Right lung (tissue), 5 donors: ENCODE measurements around the gene C16orf96. TPM values are rescaled to one million over a fixed set of nuclear protein-coding genes. Genes with fewer than 3 reads are reported as not detected.
"Not testable (repeated sequence)": the region's sequence is repeated elsewhere in the genome, so short reads cannot be mapped to it uniquely, and the experiment has no call there.

ENCODE experiments used
- DNase-seq, 2 donors: peaks; one replicate each; pipeline ENCODE4 v3.0.0-alpha.2; 2013
- polyA plus RNA-seq, 5 donors: library from polyadenylated mRNA; unstranded; fragments of 120-200 nt; gene quantifications; one replicate each; pipeline versions ENCODE4 v1.2.1 to v1.2.3, GENCODE V29; 2013; ENCODE audit warnings: inconsistent platforms in 1 of 5, low replicate concordance in 1 of 5; ENCODE audit not compliant: insufficient read length in 5 of 5, insufficient read depth in 1 of 5

Gene C16orf96
- polyA plus RNA-seq, 5 donors = 0.27 to 0.54 (median 0.33) TPM

DNA sequence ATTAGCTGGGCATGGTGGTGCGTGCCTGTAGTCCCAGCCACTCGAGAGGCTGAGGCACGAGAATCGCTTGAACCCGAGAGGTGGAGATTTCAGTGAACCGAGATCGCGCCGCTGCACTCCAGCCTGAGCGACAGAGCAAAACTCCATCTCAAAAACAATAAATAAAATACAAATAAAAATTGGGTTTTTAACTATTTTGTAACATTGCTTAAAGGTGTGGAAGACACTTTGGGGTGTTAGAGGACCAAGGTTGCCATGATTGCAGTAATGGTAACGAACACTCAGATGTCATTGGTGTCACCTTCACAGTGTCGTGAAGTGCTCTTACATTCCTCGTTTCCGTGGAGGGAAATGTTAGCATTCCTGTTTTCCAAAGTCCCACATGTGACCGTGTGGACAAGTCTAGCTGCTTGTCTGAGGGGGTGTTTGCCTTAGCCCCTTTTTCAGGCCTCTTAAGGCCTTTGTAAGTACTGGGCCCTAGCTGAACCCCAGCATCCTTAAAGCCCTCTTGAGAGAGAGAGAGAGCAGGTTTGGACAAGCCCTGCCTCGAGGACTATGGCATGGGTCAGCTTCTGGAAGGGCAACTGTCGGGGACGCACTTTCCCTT is 8.6 kb downstream of the C16orf96 start:
- DNase-seq = peak; percentile 28 to 29

DNA sequence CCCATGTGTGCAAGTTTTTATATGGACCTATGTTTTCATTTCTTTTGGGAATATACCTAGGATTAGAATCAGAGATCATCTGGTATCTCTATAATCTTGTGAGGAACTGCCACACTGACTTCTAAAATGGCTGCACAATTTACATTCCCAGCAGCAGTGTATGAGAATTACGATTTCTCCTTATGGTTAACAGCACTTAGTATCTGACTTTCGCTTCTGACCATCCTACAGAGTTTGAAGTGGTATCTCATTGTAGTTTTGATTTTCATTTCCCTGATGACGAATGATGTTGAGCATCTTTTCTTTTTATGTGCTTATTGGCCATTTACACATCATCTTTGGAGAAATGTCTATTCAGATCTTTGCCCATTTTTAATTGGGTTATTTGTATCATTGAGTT is 10.0 kb downstream of the C16orf96 start:
- DNase-seq = no peak

DNA sequence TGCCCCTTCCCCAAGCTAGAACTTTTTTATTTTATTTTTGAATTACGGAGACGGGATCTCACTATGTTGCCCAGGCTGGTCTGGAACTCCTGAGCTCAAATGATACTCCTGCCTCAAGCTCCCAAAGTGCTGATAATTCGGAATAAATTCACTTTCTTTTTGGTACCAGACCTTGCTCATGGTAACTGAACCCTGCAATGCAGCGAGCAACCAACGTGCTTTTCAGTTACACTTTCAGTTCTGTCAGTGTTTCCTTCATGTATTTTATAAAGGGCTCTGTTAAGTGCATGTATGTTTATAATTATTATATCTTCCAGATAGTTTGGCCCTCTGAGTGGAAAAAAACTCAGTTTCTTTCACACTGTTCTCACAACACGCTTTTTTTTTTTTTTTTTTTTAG is 13.9 kb downstream of the C16orf96 start:
- DNase-seq = no peak

DNA sequence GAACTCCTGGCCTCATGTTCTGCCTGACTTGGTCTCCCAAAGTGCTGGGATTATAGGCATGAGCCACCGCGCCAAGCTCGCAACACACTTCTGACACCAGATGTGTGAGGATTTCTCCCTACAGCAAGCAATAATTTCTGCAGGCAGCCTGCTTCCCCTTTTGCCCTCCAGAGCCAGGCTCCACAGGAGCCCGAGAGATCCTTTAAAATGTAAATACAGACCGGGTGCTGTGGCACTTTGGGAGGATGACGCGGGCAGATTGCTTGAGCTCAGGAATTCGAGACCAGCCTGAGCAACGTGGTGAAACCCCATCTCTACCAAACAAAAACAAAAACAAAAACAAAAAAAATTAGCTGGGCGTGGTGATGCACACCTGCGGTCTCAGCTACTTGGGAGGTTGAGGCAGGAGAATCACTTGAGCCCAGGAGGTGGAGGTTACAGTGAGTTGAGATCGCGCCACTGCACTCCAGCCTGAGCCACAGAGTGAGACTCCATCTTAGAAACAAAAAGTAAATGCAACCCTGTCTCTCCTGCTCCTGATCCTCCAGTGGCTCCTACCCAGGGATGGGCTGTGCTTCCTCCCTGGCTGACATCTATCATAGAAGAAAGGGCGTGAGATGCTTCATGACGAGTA is 14.7 kb downstream of the C16orf96 start:
- no peak for DNase-seq

DNA sequence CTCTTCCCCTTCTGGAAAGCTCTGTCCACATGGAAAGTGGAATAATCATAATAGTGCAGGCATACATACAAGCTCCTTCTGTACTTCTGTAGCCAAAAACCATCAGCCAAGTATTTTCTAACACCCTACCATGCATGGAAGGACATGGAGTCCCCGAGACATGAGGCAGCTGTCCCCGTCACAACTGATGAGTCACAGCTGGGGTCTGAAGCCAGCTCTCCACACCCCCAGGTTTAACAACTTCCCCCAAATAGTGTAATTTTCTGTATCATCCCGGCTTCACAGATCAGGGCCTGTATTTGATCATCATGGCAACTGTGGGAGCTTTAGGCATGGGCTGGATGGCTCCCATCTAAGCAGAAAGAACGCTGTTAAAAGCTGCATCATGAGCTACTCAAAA is 16.6 kb downstream of the C16orf96 start:
- peak; percentile 88 to 92 for DNase-seq

- DNase-seq = not testable (repeated sequence)
These were observed 17.8 kb downstream of the C16orf96 start for GRCh38 chr16:4573926-4574325.

GRCh38 chr16:4574919-4575705 is 19.0 kb downstream of the C16orf96 start:
- DNase-seq = no peak

DNA sequence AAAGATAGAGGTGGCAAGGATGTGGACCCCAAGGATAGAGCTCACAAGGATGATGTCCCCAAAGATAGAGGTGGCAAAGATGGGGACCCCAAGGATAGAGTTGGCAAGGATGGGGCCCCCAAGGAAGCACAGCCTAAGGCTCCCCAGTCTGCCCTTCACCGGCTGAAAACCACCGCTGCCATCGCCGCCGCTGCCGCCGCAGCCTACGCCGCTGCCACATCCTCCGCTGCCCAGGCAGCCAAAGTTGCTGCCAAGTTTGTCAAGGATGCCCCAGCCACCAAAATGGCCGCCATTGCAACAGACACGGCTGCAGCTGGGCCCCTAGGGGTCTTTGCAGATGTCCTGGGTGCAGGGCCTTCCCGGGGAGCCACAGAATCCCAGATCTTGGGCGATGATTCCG is 19.9 kb downstream of the C16orf96 start:
- no peak for DNase-seq

GRCh38 chr16:4578961-4579530 is 22.9 kb downstream of the C16orf96 start:
- DNase-seq = no peak

- DNase-seq = no peak
These were observed 24.1 kb downstream of the C16orf96 start for GRCh38 chr16:4580250-4580649.

- DNase-seq = no peak
These were observed 27.8 kb downstream of the C16orf96 start for GRCh38 chr16:4583906-4584305.

DNA sequence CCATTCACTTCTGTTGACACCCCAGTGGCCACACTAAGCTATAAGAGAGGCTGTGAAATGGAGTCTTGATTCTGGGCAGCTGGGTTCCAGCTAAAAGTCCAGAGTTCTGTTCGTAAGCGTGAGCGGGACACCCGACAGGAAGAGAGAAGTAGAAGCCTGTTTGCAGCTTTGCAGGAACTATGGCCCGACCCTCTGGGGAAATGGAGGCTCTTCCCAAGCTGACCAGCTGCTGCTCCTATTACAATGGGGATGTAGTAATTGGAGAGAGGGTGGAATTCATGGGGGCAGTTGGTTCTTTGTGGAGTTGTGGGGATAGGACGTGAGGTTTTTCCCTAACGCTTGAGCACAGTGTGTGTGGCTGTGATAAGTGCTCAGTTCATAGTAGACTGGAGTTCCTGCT is 30.2 kb downstream of the C16orf96 start:
- no peak for DNase-seq

DNA sequence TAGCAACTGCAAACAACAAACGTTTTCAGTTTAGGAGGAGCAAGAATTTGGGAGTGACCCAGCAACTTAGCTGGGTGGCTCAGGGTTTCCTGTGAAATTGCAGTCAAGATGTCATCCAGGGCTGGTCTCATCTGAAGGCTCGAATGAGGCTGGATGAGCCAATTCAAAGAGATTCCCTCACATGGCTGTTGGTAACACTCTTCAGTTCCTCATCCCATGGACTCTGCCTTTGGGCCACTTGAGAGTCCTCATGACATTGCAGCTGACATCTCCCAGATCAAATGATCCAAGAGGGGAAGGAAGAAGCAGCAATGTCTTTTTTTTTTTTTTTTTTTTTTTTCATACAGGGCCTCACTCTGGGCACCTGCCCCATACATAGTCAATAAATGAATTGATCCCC is 32.2 kb downstream of the C16orf96 start:
- no peak for DNase-seq

GRCh38 chr16:4588961-4589360 is 32.8 kb downstream of the C16orf96 start:
- no peak for DNase-seq

DNA sequence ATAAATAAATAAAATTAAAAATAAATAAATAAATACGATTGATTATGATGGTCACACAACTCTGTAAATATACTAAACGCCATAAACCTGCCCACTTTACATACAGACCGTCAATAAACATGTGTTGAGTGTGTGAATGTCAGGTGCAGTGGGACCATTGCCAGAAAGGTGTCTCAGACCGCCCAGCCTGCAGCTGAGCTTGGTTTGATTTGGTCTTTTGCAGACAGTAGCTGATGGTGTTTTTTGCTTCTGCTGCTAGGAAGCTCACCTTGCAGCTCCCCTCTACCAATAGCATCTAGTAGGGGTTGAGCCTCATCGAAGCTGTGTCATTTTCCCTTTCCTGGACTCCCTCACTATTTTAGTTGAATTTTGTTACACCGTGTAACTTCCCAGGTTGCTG is 35.1 kb downstream of the C16orf96 start:
- DNase-seq = no peak

DNA sequence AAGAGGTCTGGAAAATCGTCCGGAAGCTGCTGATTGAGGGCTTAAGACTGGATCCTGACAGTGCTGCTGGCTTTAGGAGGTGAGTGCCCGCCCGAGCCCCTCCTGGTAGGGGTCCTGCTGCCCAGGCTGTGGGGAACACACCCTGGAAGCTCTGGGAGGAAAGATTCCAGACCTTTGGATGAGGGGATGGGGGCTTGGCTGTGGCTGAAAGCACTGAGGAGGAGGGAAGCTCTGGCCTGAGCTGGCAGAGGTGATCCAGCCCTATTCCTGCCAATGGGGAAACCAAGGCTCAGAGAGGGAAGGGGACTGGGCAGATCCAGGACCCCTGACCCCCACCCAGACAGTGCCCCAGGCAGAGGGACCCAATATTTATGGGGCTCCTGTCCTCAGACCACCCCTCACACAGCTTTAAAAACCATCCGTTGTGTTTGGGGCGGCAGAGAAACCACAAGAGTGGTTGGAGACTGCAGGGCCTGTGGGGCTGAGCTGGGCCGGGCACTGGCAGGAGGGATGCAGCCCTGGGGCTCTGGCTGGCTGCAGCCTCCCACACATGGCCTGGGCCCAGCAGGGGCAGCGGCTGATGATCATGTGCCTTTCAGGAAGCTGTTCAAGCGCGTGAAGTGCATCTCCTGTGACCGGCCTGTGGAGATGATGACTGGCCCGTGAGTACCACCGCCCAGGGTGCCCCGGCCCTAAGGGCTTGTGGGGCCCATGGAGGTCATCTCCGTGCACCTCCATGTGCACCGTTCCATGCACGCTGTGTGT is 35.7 kb downstream of the C16orf96 start:
- DNase-seq = no peak

- DNase-seq = no peak
These were observed 36.9 kb downstream of the C16orf96 start for GRCh38 chr16:4593086-4593485.

DNA sequence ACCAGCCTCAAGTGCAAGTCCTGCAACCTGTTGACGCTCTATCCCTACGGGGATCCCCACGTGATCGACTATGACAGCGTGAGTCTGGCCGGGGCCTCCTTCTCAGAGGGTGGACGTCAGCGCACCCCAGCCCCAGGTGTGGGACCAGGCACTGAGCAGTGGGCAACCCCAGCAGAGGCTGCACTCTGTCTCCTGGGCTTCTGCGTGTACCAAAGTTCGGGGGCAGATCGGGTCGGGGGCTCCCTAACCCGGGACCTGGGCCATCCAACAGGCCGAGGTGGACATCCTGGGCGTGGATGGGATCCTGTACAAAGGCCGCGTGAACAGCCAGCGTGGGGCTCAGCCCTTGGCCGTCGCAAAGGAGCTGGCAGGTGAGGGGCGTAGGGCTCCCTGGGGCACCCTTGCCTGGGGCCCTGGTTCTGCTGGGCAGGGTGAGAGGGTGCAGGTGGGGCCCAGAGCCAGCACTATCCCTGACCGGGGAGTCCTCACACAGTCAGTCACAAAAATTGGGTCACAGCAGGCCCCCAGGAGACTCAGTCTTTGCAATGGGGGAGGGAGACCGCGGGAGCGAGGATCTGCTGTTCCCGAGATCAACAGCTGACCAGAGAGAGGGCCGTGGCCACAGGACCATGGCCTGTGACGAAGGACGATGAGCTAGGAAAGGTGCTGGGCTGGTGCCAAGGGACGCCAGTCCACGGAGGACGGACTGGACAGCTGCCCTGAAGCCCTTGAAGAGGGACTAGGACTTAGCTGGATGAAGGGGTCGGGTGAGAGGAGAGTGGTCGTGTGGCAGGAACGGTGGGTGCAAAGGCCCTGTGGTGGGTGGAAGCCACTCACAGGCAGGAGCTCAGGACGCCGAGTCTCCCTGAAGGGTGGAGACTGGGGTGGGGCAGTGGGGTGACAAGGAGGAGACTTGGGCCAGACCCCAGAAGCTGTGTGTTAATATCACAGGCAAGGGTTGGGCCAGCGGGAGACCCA is 38.6 kb downstream of the C16orf96 start:
- no peak for DNase-seq

DNA sequence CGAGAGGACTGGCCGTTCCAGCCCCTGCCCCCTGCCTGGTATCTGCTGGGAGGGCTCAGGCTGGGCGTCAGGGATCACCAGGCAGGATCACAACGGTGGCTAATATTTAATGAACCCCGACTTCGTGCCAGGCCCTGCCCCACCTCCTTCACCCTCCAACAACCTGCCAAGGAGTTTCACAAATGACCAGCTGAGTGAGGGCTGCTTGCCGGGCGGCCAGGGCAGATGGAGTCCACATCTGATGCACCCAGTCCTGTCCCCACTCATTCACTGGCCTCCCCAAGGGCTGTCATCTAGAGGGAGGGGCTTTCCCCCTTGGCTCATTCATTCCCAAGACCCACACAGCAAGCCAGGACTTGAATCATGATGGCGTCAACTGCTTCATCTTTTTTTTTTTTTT is 41.0 kb downstream of the C16orf96 start:
- no peak for DNase-seq

GRCh38 chr16:4599037-4599436 is 42.9 kb downstream of the C16orf96 start:
- no peak for DNase-seq

DNA sequence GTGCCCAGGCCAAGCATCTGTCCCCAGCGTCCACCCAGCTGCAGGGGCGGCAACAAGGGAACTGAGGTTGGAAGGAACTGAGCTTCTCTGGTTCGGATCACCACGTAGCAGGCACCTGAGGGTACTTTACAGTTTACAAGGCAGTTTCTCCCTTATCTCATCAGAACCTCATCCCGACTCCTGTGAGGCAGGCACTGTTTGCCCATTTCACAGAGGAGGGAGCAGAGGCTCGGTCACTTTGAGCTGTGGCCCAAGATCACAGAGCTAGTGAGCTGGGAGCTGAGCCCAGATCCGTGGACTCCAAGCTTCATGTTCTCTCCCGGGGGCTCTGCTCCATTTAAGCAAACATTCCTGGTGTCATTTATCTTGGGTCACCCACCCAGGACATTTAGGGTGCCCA is 43.4 kb downstream of the C16orf96 start:
- DNase-seq = no peak
